Esophagus squamous epithelium (tissue), 4 donors: ENCODE data around the gene OSCP1.

Source experiments
- CTCF ChIP-seq, 6 experiments: fragments of 450-650 bp in 4 of 6; fragments of 200-600 bp in 2 of 6; sonication (generic) in 2 of 6; IDR thresholded peaks; one replicate each; pipeline ENCODE4 v1.5.1; 2016 to 2019; ENCODE audit warnings: antibody characterized with exemption in 6 of 6, mild to moderate bottlenecking in 4 of 6, moderate library complexity in 4 of 6
- POLR2A ChIP-seq, 4 donors: fragments of 450-650 bp; IDR thresholded peaks; one replicate each; pipeline ENCODE4 v1.6.1; 2017; ENCODE audit warnings: antibody characterized with exemption in 4 of 4, mild to moderate bottlenecking in 4 of 4, moderate library complexity in 3 of 4

DNA sequence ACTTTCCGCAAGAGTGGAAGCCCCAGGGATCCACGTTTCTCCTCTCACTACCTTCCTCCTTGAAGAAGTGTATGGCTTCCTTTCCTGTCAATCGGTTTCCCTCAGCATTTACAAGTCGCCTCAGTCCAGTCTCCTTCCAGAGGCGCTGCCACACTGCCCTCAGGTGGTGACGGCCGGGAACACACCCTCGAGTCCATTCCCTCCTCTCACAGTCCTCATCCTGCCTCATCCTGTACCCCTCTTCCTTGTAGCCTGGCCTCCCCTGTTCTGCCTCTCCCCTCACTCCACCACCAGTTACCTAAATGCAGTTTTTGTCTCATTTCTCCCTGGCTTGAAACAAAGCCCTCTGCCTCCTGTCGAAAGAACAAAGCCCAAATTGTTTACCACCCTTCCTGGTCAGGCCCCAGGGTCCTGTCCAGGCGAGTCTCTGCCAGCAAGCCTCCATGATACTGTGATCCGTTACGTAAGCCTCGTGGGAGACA is 29.4 kb downstream of the OSCP1 start:
- TF ChIP-seq CTCF (IDR thresholded peaks at IDR 0.05) (peak; percentile 88 to 95 (median 92)), POLR2A (IDR thresholded peaks at IDR 0.05) (no peak)
